ENCODE measurements around the gene SRPRB.
A peak's percentile ranks its signal among the peaks of the same experiment; 100 is the strongest.

The SRPRB gene

DNA sequence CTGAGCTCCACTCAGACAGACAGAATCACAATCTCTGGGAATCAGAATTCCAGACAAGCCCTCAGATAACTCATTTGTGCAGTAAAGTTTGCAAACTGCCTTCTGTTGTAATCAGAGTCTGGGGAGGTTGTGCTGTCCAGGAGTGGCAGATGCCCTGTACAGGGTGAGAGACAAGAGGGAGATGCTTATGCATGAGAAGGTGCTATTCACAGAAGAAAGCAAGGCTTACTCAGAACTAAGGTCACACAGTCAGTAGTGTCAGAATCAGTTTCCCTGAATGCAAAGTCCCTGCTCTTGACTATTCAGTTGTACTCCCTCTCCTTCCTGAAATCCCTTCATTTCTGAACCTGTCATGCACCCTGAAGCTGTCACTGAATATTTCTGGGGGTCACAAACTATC, 43.7 kb downstream of the SRPRB start:
- DNase-seq: no peak

DNA sequence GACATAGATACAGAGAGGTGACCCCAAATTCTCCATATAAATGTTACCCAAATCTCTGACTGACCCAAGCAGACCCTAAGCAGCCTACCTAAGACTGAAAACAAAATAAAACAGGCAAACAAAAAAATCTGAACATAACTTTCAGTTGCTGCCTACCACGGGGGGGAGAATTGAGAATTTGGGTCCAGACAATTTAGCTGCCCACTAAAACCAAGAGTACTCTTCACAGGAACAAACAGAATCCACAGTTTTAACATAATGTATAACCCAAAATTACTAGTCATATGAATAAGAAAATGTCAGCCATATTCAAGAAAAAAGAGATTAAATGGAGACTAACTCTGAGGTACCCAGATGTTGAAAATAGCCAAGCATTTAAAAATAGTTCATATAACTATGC, 44.4 kb downstream of the SRPRB start:
- no peak for DNase-seq

- no peak for DNase-seq
Observed at GRCh38 chr3:133851266-133851906, 45.8 kb downstream of the SRPRB start.

- no peak for DNase-seq
Observed at GRCh38 chr3:133851931-133852330, 46.3 kb downstream of the SRPRB start.

DNA sequence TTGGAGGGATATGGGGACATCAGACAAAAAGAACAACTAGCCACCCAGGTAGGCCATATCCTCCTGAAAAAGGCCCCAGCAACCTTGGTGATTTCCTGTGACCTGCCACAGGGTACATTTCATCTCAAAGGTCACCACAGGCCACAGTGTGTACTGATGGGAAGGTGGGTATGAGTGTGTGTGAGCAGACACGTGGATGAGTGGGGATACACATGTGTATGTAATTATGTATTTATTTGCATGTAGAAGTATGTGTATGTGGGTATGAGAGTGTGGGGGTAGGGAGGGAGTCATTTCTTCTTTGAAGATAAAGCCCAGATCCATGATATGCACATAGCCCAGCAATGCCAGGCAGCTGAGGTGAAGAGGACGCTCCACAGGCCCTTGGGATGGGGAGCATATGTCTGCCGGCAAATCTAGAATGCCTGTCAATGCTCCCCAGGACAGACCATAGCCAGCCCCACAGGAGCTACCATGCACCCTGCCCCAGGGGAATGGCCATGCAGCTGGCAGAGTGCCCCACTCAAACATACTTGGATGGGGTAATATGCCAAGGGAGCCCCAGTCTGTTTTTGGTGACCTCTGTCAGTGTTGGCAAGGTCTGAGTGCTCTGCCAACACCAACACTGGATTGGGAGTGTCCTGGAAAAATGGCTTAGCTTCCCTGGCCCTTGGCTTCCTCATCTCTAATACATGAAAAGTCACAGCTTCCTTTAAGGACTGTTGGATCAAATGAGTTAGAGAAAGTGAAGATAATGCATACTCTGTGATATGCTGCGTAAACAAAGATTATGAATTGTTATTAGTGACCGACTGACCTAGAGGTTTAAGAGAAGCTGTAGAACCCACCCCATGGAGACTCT, 47.7 kb downstream of the SRPRB start:
- DNase-seq: no peak

DNA sequence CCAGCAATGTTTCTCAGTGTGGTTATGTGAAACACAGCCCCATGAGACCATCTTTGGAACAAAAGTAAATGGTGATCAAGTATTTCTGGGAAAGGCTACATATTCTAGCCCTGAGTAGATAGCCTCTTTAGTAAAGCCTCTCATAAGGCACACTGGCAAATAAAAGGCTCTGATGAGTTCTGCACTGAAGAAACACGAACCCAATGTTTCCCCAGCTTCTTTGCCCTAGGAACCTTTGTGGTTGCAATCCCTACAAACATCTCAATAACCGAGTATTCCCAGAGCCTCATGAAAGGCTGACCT, 48.3 kb downstream of the SRPRB start:
- no peak for DNase-seq

DNA sequence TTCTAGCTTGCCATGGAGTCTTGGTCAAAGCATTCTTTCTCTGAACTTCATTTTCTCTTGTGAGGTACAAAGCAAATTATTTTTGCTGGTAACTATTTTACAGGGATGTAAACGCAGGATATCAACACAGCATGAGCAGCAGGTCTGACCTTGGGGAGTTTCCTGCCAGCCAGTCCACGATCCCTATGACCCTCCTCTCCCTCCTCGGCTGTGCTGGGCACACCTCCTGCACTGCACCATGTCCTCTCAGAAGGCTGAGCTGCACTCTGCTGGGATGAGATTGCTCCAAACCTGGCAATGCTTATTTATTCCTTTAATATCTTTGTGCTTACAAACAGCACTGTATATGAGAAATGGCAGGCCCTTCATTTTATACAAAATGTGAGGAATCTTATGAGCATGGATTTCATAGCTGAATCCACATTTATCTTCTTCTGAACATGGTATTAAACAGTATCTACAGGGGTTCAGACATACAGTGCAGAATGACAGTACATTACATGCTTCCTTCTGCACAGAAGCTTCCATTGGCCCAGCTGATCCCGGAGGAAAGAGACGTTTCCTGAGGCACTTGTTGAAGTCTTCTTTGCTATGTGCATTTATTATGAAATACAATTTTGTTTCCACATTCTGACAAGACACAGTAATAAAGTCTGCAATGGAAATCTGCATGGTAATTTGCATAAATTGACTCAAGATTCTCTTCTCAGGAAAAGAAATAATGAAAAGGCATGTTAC, 48.8 kb downstream of the SRPRB start:
- no peak for DNase-seq

- no peak for DNase-seq
Observed at GRCh38 chr3:133855002-133855370, 49.4 kb downstream of the SRPRB start.

GRCh38 chr3:133855772-133856171, 50.2 kb downstream of the SRPRB start:
- no peak for DNase-seq

- no peak for DNase-seq
Observed at GRCh38 chr3:133856316-133856715, 50.7 kb downstream of the SRPRB start.

GRCh38 chr3:133857767-133858166, 52.2 kb downstream of the SRPRB start:
- DNase-seq: no peak

- DNase-seq: no peak
Observed at GRCh38 chr3:133859381-133860234, 54.0 kb downstream of the SRPRB start.

DNA sequence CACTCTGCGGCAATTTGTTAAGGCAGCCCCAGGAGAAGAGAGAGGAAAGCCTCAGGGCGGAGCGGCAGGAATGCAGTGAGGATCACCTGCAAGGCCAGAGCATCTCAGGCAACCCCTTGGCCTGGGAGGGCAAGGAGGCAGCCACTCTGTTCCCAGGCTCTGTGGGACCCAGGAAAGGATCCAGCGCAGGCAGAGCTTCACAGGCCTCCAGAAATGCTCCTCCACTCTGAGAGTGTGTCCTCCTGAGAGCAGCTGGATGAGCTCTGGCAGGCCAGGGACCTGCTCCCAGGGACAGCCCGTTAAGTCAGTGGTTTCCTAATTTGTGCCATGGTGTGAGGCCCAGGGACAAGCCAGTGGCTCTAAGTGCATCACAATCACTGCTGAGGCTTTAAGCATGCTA, 54.9 kb downstream of the SRPRB start:
- DNase-seq: no peak

DNA sequence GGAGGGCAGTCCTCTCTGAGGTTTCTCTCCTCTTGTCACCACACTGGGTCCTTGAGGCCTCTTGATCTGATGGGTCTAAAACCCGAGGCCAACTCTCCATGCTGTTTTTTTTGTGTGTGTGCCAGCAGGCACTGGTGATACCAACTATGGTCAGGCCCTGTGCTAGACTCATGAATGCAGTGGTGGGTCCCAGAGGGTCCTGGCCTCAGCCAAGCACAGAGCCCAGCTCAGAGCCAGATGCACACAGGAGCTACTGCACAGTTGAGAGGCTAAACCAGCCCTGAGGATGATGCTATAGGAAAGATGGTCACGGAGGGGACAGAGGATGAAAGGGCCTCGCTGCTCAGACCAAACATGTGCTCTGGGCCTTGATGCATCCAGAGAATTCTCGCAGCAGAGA, 56.5 kb downstream of the SRPRB start:
- peak; percentile 9 for DNase-seq

DNA sequence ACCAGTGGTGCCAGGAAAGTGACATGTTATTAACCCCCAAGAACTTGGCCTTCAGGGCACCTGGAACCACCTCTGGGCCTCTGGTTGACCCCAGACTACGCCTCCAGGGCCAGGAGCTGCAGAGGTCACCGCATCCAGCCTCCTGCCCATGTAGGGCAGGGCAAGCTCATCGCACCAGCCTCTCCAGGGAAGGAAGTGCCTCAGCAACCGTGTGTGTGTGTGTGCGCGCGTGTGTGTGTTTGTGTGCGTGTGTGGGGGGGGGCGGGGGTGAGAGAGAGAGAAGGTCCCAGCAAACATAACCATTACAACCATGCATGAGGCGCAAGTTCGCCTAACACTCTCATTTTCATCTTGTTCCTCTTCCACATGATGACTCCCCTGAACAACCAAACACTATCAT, 58.3 kb downstream of the SRPRB start:
- no peak for DNase-seq

- no peak for DNase-seq
Observed at GRCh38 chr3:133864616-133865015, 59.0 kb downstream of the SRPRB start.

DNA sequence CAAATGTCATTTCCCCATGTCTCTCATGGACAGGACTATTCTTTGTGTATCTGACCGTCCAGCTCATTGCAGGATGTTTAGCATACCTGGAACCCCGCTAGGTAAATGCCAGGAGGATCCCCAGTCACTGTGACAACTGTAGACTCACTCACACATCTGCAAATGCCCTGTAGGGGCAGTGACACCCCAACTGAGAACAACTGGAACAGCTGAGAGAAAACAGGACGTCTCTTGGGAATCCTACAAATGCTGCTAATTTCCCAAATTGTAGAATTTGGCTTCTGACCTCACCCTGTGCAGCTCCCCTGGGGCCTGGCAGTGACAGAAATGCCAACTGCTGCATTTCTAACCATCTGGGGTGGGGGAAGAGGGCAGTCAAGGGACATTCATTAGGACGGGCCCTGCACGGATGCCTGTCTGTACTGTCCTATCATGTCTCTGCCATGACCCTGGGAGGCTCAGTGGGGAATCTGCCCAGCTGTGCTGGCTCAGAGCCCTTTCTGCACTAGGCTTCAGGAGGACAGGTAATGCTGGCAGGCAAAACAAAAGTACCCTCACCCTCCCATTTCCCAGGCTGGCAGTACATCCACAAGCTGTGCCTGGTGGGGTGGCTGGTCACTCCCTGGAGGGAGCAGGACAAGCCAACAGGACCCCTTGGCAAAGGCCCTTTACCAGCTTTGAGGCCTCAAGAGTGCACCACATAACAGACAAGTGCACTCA, 59.7 kb downstream of the SRPRB start:
- DNase-seq: no peak

- no peak for DNase-seq
Observed at GRCh38 chr3:133866141-133866540, 60.5 kb downstream of the SRPRB start.

- no peak for DNase-seq
Observed at GRCh38 chr3:133868186-133868585, 62.6 kb downstream of the SRPRB start.

DNA sequence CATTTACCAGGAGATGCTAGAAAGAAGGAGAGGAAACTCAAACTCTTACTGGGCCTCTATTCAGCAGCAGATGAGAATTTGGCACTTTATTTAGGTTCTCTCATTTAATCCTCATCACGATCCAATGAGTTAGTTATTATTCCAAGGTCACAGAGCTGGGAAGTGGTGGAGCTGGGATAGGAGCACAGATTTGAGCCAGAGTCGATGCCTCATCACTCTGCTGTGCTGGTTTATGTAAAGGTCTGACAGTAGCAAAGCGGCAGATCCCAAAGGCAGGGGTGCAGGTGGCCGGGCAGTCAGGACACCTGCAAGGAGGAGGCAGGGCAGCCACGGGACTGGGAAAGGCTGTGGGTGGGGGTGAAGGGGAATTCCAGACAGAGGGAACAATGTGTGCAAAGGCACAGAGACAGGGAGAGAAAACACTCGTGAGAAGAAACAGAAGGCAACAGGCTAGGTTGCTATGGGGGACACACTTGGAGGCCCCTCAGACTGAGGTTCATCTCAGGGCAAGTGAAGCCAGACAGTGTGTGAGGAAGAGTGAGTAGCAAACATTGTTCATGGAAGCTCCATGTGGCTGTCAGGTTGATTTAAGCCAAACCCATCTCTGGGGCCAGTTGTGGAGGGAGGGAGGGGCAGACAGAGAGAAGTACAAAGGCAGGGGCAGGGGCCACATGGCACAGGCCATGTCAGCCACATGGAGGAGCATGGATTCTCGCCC, 63.3 kb downstream of the SRPRB start:
- DNase-seq: no peak

DNA sequence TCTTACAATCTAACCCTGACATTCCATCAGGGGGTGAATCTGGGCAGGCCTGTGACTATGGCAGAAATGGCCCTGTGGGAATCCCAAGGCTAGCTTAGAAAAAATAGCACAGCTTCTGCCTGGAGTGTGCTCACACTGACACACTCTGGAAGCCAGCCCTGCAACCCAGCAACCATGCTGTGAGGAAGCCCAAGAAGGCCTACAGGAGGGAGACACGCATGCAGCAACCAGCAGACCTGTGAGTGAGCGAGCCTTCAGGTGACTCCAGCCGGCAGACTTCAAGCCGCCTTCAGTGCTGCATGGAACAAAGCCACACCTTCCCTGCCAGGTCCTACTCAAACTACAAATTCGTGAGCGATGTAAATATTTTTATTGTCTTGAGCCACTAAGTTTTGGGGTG, 64.0 kb downstream of the SRPRB start:
- no peak for DNase-seq

DNA sequence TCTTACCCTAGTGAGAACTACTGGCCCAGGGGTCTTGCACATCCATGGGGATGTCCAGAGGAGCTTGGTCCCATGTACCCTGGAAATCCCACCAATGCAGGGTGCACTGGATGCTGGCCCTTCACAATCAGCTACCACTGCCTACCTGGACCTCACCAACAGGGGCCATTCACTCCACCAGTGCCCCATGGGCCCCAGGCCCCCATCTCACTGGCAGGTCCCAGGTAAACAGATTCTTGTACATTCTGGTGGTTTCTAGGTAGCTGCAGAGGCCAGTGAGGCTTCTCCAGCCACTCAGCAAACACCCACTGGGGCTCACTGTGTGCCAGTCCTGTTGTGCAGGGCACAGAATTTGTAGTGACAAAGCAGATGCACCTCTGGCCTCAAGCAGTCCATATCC, 65.2 kb downstream of the SRPRB start:
- DNase-seq: no peak
